Stimulated activated CD4-positive, alpha-beta T cell treated with anti-CD3 and anti-CD28 coated beads, Interleukin-4, amount 100 ng/mL, for 1 hour (primary cell): Measurements from ENCODE around the gene ABCF1.

Source experiments
- DNase-seq: peaks from one replicate; pipeline ENCODE4 v3.0.0-alpha.2; 2020

Gene ABCF1

GRCh38 chr6:30640481-30640880, 69.2 kb downstream of the ABCF1 start:
- no peak for DNase-seq

DNA sequence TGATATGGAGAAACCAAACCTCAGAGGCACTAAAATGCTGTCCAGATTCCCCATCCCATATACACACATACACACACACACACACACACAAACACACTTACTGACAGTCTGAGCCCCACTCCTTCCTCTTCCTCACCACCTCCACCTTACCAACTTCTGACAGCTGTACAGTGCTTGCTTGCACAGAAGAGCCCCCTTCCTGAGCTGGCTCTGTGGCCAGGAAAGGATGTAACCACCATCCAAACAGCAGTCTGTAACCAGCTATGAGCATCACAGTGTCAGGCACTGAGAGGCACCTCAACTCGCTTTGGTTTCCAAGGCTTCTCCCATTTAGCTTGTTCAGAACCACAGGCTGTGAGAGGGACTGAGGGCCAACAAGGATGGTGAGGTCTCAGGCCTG, 69.8 kb downstream of the ABCF1 start:
- DNase-seq, result no peak
